Measurements from ENCODE around the gene DNASE2.

Gene DNASE2

DNA sequence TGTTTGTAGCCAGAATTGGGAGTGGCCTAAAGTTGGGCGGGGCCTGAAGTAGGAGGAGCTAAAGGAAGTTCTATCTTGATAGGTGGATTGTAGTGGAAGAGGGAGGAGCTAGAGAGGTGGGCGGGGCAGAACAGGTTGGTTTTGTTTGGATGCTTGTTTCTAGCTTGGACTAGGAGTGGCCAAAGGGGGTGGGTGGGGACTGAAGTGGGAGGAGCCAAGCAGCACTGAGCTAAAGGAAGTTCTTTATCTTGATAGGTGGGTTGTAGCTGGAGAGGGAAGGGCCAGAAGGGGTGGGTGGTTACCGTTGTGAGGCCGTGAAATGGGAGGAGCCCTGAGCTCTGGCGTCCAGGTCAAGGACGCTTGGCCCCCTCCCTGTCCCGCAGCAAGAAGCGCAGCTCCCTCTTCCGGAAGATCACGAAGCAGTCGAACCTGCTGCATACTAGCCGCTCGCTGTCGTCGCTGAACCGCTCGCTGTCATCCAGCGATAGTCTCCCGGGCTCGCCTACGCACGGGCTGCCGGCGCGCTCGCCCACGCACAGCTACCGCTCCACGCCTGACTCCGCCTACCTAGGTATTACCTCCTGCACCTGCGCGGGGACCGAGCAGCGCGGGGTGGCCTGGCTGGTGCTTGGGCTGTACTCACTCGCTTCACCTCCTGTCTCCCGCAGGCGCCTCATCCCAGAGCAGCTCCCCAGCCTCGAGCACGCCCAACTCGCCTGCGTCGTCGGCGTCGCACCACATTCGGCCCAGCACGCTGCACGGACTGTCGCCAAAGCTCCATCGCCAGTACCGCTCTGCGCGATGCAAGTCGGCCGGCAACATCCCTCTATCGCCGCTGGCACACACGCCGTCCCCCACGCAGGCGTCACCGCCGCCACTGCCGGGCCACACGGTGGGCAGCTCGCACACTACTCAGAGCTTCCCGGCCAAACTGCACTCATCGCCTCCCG is 8.0 kb downstream of the DNASE2 start:
- ChIA-PET POLR2A (interaction anchor here (0.8 to 1.2 kb wide), 2 partner anchors 12 to 82 kb away, joined by 3 read pairs; partner anchors contain the start of gene JUNB), CTCF (interaction anchor here (0.7 to 1.8 kb wide), 6 partner anchors 10 to 116 kb away, joined by 3 to 14 read pairs (median 5); no protein-coding TSS in a partner anchor)
- TF ChIP-seq, protein P1, sequence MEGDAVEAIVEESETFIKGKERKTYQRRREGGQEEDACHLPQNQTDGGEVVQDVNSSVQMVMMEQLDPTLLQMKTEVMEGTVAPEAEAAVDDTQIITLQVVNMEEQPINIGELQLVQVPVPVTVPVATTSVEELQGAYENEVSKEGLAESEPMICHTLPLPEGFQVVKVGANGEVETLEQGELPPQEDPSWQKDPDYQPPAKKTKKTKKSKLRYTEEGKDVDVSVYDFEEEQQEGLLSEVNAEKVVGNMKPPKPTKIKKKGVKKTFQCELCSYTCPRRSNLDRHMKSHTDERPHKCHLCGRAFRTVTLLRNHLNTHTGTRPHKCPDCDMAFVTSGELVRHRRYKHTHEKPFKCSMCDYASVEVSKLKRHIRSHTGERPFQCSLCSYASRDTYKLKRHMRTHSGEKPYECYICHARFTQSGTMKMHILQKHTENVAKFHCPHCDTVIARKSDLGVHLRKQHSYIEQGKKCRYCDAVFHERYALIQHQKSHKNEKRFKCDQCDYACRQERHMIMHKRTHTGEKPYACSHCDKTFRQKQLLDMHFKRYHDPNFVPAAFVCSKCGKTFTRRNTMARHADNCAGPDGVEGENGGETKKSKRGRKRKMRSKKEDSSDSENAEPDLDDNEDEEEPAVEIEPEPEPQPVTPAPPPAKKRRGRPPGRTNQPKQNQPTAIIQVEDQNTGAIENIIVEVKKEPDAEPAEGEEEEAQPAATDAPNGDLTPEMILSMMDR (IDR thresholded peaks at IDR 0.05; ENCODE audit: insufficient read depth, low read length, missing control alignments) = no peak
- H3K4me3 ChIP-seq (ENCODE audit: low read depth, low read length) = peak overlapping the region; percentile 23
- no peak for DNase-seq (ENCODE audit: low read depth, low spot score)

DNA sequence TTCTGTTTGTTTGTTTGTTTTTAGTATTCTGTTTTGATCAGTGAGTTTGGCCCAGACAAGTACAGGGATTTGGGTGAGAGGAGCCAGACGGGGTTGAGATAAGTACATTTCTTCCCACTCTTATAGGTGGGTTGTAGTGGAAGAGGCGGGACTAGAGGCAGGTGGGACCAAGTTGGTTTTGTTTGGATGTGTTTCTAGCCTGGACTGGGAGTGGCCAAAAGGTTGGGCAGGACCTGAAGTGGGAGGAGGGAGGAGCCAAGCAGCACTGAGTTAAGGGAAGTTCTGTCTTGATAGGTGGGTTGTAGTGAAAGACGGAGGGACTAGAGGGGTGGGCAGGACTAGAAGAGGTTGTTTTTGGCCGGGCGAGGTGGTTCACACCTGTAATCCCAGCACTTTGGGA is 9.0 kb downstream of the DNASE2 start:
- POLR2A ChIA-PET = interaction anchor here (1.2 kb wide), 1 partner anchor 81 kb away, joined by 3 read pairs; the partner anchor contains the start of gene JUNB
- TF ChIP-seq, protein P1 (IDR thresholded peaks at IDR 0.05; ENCODE audit: insufficient read depth, low read length, missing control alignments) = no peak

DNA sequence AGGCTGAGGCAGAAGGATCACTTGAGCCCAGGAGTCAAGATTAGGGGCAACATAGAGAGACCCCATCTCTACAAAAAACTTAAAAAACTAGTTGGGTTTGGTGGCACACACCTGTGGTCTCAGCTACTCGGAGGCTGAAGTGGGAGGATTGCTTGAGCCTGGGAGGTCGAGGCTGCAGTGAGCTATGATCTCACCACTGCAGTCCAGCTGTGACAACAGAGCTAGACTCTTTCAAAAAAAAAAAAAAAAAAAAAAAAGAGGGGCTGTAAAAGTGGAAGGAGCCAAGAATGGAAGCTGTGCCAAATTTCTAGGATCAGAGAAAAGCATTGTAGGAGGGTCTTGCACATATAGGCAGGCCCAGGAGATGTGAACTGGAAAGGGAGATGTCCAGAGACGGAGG is 9.6 kb downstream of the DNASE2 start:
- ChIA-PET CTCF (interaction anchor here (1.8 kb wide), 1 partner anchor 24 kb away, joined by 14 read pairs; no protein-coding TSS in a partner anchor), POLR2A (no interaction called here)
- H3K4me3 ChIP-seq (ENCODE audit: low read depth, low read length) = no peak overlapping the region
- no peak for DNase-seq (ENCODE audit: low read depth, low spot score)
- TF ChIP-seq, protein P1 (IDR thresholded peaks at IDR 0.05; ENCODE audit: insufficient read depth, low read length, missing control alignments) = no peak

More for the DNA sequence above, 9.0 kb downstream of the DNASE2 start:
- H3K4me3 ChIP-seq (ENCODE audit: low read depth, low read length) = no peak overlapping the region
- DNase-seq (ENCODE audit: low read depth, low spot score) = no peak
- CTCF ChIA-PET = interaction anchor here (1.2 to 1.8 kb wide), 5 partner anchors 9 to 115 kb away, joined by 3 to 14 read pairs (median 5); no protein-coding TSS in a partner anchor

DNA sequence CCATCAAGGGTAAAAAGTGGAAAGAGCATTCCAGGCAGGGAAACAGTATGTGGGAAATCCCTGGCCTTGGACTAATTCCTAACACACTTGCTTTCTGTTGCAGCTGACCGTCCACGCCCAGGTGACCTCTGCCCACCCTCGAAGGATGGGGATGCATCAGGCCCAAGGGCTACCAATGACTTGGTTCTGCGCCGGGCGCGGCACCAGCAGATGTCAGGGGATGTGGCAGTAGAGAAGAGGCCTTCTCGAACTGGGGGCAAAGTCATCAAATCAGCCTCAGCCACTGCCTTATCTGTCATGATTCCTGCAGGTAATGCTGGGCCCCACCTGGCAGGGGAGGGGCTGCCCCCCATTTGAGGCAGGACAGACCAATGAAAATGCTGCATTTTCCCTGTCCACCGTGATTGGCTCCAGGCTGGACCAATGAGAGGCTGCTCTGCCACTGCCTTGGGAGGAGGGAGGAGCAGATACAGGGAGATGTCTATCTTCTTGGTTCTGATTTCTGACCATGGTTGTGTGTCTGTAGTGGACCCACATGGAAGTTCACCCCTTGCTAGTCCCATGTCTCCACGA is 12.6 kb downstream of the DNASE2 start:
- ChIA-PET CTCF (interaction anchor here (1.2 to 2.2 kb wide), 2 partner anchors 21 to 92 kb away, joined by 4 to 7 read pairs; no protein-coding TSS in a partner anchor), POLR2A (no interaction called here)
- TF ChIP-seq, protein P1 (IDR thresholded peaks at IDR 0.05; ENCODE audit: insufficient read depth, low read length, missing control alignments) = no peak
- DNase-seq (ENCODE audit: low read depth, low spot score) = no peak
- H3K4me3 ChIP-seq (ENCODE audit: low read depth, low read length) = no peak overlapping the region

DNA sequence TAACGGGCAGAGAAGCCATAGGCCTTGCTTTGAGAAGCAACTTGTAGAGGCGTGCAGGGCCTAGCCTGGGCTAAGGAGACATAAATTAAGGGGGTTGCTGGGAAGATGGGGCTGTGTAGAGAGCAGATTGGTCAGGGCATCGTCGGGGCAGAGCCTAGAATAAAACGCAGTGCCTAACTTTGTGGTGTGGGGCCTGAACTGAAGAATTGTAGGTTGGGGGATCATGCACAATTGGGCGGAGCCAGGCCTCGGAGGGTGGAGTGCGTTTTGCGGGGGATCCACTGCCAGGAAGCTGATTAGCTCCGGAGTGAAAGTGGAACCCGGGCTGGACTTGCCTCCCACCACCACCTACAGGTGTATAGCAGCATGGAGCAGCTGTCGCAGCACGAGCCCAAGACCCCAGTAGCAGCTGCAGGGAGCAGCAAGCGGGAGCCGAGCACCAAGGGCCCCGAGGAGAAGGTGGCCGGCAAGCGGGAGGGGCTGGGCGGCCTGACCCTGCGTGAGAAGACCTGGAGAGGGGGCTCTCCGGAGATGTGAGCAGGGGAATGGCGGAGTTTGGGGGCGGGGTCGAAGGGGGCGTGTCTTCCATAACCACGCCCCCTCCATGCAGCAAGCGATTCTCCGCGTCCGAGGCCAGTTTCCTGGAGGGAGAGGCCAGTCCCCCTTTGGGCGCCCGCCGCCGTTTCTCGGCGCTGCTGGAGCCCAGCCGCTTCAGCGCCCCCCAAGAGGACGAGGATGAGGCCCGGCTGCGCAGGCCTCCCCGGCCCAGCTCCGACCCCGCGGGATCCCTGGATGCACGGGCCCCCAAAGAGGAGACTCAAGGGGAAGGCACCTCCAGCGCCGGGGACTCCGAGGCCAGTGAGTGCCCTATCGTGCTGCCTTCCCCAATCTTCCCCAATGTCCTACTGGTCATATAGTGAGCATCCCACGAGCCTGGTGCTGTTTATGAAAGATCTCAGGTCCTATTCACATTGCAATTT is 13.8 kb downstream of the DNASE2 start:
- TF ChIP-seq, protein P1 (IDR thresholded peaks at IDR 0.05; ENCODE audit: insufficient read depth, low read length, missing control alignments) = no peak
- CTCF ChIA-PET = interaction anchor here (2.2 kb wide), 1 partner anchor 19 kb away, joined by 7 read pairs; no protein-coding TSS in a partner anchor
- no peak for DNase-seq (ENCODE audit: low read depth, low spot score)
- peak overlapping the region; percentile 51 for H3K4me3 ChIP-seq (ENCODE audit: low read depth, low read length)
- POLR2A ChIA-PET = no interaction called here
